ENCODE results near the gene CC2D1B.
"Not testable (repeated sequence)": the region's sequence is repeated elsewhere in the genome, so short reads cannot be mapped to it uniquely, and the experiment has no call there.

CC2D1B gene

GRCh38 chr1:52393174-52393573 is 27.2 kb upstream of the CC2D1B start:
- H3K27me3 ChIP-seq (replicated peaks; ENCODE audit: control insufficient read depth, insufficient read depth, low read length) = no peaks in the 10 kb centered on the region
- TF ChIP-seq CTCF (IDR thresholded peaks at IDR 0.05; ENCODE audit: insufficient read depth, low read length, poor library complexity, severe bottlenecking) = no peak
- peaks cover 8% of the 10 kb centered on the region for H3K36me3 ChIP-seq (ENCODE audit: control insufficient read depth, insufficient read depth, low read length)
- DNase-seq (ENCODE audit: extremely low read depth, insufficient read length) = no peak
- no peak overlapping the region for H3K4me3 ChIP-seq (replicated peaks; ENCODE audit: low read depth, low read length)

GRCh38 chr1:52386458-52386857 is 20.5 kb upstream of the CC2D1B start:
- TF ChIP-seq CTCF (IDR thresholded peaks at IDR 0.05; ENCODE audit: insufficient read depth, low read length, poor library complexity, severe bottlenecking) = no peak
- H3K4me3 ChIP-seq (replicated peaks; ENCODE audit: low read depth, low read length) = no peak overlapping the region
- H3K36me3 ChIP-seq (ENCODE audit: control insufficient read depth, insufficient read depth, low read length) = peaks cover 29% of the 10 kb centered on the region
- DNase-seq (ENCODE audit: extremely low read depth, insufficient read length) = no peak
- H3K27me3 ChIP-seq (replicated peaks; ENCODE audit: control insufficient read depth, insufficient read depth, low read length) = no peaks in the 10 kb centered on the region

GRCh38 chr1:52385376-52385775 is 19.4 kb upstream of the CC2D1B start:
- Histone ChIP-seq H3K4me3 (replicated peaks; ENCODE audit: low read depth, low read length) (no peak overlapping the region), H3K27me3 (replicated peaks; ENCODE audit: control insufficient read depth, insufficient read depth, low read length) (no peaks in the 10 kb centered on the region), H3K36me3 (ENCODE audit: control insufficient read depth, insufficient read depth, low read length) (peaks cover 30% of the 10 kb centered on the region)
- no peak for DNase-seq (ENCODE audit: extremely low read depth, insufficient read length)
- TF ChIP-seq CTCF (IDR thresholded peaks at IDR 0.05; ENCODE audit: insufficient read depth, low read length, poor library complexity, severe bottlenecking) = no peak

GRCh38 chr1:52369851-52370250 is 3.8 kb upstream of the CC2D1B start:
- H3K4me3 ChIP-seq (replicated peaks; ENCODE audit: low read depth, low read length); H3K36me3 ChIP-seq (ENCODE audit: control insufficient read depth, insufficient read depth, low read length); H3K27me3 ChIP-seq (replicated peaks; ENCODE audit: control insufficient read depth, insufficient read depth, low read length); DNase-seq (ENCODE audit: extremely low read depth, insufficient read length): not testable (repeated sequence)

GRCh38 chr1:52368383-52369172 is 2.6 kb upstream of the CC2D1B start:
- H3K4me3 ChIP-seq (replicated peaks; ENCODE audit: low read depth, low read length) = peak overlapping the region; percentile 10
- H3K36me3 ChIP-seq (ENCODE audit: control insufficient read depth, insufficient read depth, low read length) = peaks cover 3% of the 10 kb centered on the region
- DNase-seq (ENCODE audit: extremely low read depth, insufficient read length) = peak; percentile 75
- peak; percentile 27 for TF ChIP-seq CTCF (IDR thresholded peaks at IDR 0.05; ENCODE audit: insufficient read depth, low read length, poor library complexity, severe bottlenecking)
- H3K27me3 ChIP-seq (replicated peaks; ENCODE audit: control insufficient read depth, insufficient read depth, low read length) = no peaks in the 10 kb centered on the region

GRCh38 chr1:52367272-52367671 is 1.3 kb upstream of the CC2D1B start:
- no peaks in the 10 kb centered on the region for H3K27me3 ChIP-seq (replicated peaks; ENCODE audit: control insufficient read depth, insufficient read depth, low read length)
- peaks cover 7% of the 10 kb centered on the region for H3K36me3 ChIP-seq (ENCODE audit: control insufficient read depth, insufficient read depth, low read length)
- DNase-seq (ENCODE audit: extremely low read depth, insufficient read length) = no peak
- TF ChIP-seq CTCF (IDR thresholded peaks at IDR 0.05; ENCODE audit: insufficient read depth, low read length, poor library complexity, severe bottlenecking) = no peak
- H3K4me3 ChIP-seq (replicated peaks; ENCODE audit: low read depth, low read length) = no peak overlapping the region

Measured in GM06990 (cell line).